ENCODE data around the gene PID1. TPM values are rescaled to one million over a fixed set of nuclear protein-coding genes. Genes with fewer than 3 reads are reported as not detected.
"Not testable (repeated sequence)": the region's sequence is repeated elsewhere in the genome, so short reads cannot be mapped to it uniquely, and the experiment has no call there.

PID1 gene
- total RNA-seq, 1 experiment from 2014 or later: 0.31 TPM

DNA sequence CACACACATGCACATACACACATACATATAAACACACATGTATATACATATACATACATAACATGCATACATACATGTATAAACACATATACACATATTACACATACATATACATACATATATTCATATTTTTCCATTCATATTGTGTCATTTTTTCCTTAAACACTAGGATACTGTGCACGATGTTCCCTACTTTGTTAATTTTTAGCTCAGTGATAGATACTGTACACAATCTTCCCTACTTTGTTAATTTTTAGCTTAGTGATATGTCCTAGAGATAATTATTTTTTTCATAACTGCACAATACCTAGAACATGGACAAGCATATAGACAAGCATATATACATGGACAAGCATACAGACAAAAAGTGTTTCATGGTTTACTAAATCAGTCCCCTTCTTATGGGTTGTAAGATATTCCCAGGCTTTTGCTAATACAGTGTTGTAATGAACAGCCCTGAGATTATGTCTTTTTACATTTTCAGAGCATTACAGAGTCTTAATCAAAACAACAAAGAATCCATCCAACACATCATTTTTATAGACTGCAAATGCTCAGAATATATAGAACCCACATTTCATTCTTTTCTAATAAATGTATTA, 75.6 kb downstream of the PID1 start:
- no peaks in the 10 kb centered on the region for H3K4me1 Mint-ChIP-seq (ENCODE audit: low read depth, unreplicated experiment)
- intact Hi-C loops (cut with micrococcal nuclease; ENCODE audit: unreplicated experiment): no loop called here
- no TSS peak for BruUV-seq (replicated peaks)
- H3K27me3 Mint-ChIP-seq (ENCODE audit: unreplicated experiment): no peaks in the 10 kb centered on the region
- H3K27ac Mint-ChIP-seq (ENCODE audit: unreplicated experiment): no peak overlapping the region
- DNase-seq: no peak
- H3K9me3 Mint-ChIP-seq (ENCODE audit: low read depth, unreplicated experiment): peaks cover 5% of the 10 kb centered on the region
- no peaks in the 10 kb centered on the region for H3K36me3 Mint-ChIP-seq (ENCODE audit: insufficient read depth, unreplicated experiment)
- TF ChIP-seq, protein P1, sequence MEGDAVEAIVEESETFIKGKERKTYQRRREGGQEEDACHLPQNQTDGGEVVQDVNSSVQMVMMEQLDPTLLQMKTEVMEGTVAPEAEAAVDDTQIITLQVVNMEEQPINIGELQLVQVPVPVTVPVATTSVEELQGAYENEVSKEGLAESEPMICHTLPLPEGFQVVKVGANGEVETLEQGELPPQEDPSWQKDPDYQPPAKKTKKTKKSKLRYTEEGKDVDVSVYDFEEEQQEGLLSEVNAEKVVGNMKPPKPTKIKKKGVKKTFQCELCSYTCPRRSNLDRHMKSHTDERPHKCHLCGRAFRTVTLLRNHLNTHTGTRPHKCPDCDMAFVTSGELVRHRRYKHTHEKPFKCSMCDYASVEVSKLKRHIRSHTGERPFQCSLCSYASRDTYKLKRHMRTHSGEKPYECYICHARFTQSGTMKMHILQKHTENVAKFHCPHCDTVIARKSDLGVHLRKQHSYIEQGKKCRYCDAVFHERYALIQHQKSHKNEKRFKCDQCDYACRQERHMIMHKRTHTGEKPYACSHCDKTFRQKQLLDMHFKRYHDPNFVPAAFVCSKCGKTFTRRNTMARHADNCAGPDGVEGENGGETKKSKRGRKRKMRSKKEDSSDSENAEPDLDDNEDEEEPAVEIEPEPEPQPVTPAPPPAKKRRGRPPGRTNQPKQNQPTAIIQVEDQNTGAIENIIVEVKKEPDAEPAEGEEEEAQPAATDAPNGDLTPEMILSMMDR (IDR thresholded peaks at IDR 0.05; ENCODE audit: unreplicated experiment): no peak
- CTCF ChIA-PET: no interaction called here
- H3K4me3 Mint-ChIP-seq (ENCODE audit: low read depth, unreplicated experiment): no peak overlapping the region

GRCh38 chr2:229193281-229193680, 77.8 kb downstream of the PID1 start:
- H3K27me3 Mint-ChIP-seq (ENCODE audit: unreplicated experiment): no peaks in the 10 kb centered on the region
- peaks cover under 1% of the 10 kb centered on the region for H3K9me3 Mint-ChIP-seq (ENCODE audit: low read depth, unreplicated experiment)
- no peak overlapping the region for H3K4me3 Mint-ChIP-seq (ENCODE audit: low read depth, unreplicated experiment)
- no peaks in the 10 kb centered on the region for H3K36me3 Mint-ChIP-seq (ENCODE audit: insufficient read depth, unreplicated experiment)
- H3K4me1 Mint-ChIP-seq (ENCODE audit: low read depth, unreplicated experiment): no peaks in the 10 kb centered on the region
- H3K27ac Mint-ChIP-seq (ENCODE audit: unreplicated experiment): no peak overlapping the region
- CTCF ChIA-PET: no interaction called here
- BruUV-seq (replicated peaks): no TSS peak
- DNase-seq: no peak
- intact Hi-C loops (cut with micrococcal nuclease; ENCODE audit: unreplicated experiment): no loop called here
- TF ChIP-seq, protein P1 (IDR thresholded peaks at IDR 0.05; ENCODE audit: unreplicated experiment): no peak

DNA sequence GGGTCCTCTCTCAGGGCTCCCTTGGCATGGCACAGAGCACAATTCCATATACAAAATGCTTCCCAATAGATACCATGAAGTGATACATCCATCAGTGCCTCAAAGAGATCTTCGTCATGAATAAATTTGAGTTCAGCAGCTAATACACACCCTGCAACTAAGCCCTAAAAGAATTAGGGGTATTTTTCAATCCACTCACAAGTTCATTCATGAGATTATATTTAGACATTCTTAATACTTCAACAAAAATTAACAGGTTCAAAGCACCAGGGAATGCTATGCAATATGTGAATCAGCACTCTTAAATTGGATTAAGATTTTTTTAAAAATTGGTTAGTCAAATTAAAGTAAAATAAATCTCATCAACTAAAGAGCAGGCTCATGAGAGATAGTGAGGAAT, 79.7 kb downstream of the PID1 start:
- TF ChIP-seq, protein P1 (IDR thresholded peaks at IDR 0.05; ENCODE audit: unreplicated experiment): no peak
- Mint-ChIP-seq H3K27me3 (ENCODE audit: unreplicated experiment) (no peaks in the 10 kb centered on the region), H3K36me3 (ENCODE audit: insufficient read depth, unreplicated experiment) (no peaks in the 10 kb centered on the region), H3K27ac (ENCODE audit: unreplicated experiment) (no peak overlapping the region), H3K4me1 (ENCODE audit: low read depth, unreplicated experiment) (no peaks in the 10 kb centered on the region), H3K9me3 (ENCODE audit: low read depth, unreplicated experiment) (peaks cover 10% of the 10 kb centered on the region), H3K4me3 (ENCODE audit: low read depth, unreplicated experiment) (no peak overlapping the region)
- no peak for DNase-seq
- intact Hi-C loops (cut with micrococcal nuclease; ENCODE audit: unreplicated experiment): no loop called here
- CTCF ChIA-PET: no interaction called here
- no TSS peak for BruUV-seq (replicated peaks)

- CTCF ChIA-PET; H3K4me1 Mint-ChIP-seq (ENCODE audit: low read depth, unreplicated experiment); DNase-seq; H3K27me3 Mint-ChIP-seq (ENCODE audit: unreplicated experiment); intact Hi-C loops (cut with micrococcal nuclease; ENCODE audit: unreplicated experiment); H3K27ac Mint-ChIP-seq (ENCODE audit: unreplicated experiment); BruUV-seq (replicated peaks); H3K36me3 Mint-ChIP-seq (ENCODE audit: insufficient read depth, unreplicated experiment); H3K4me3 Mint-ChIP-seq (ENCODE audit: low read depth, unreplicated experiment): not testable (repeated sequence)
- H3K9me3 Mint-ChIP-seq (ENCODE audit: low read depth, unreplicated experiment): peaks cover 16% of the 10 kb centered on the region
Observed at GRCh38 chr2:229187123-229187522, 84.0 kb downstream of the PID1 start.

DNA sequence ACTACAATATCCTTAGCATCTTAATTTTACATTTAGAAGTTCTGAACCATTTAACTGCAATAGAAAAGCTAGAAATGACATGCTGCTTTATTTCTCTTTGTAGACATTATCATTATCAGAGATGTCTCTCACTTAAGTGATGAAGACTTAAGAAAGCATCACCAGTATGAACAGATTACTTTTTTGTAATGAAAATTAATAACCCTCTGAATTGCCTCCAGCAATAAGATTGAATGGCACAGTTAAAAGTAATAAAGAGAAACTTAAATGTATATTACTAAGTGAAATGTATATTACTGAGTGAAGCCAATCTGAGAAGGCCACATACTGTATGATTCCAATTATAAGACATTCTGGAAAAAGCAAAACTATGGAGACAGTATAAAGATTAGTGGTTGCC, 89.4 kb downstream of the PID1 start:
- peaks cover 23% of the 10 kb centered on the region for H3K9me3 Mint-ChIP-seq (ENCODE audit: low read depth, unreplicated experiment)
- no peak overlapping the region for H3K4me3 Mint-ChIP-seq (ENCODE audit: low read depth, unreplicated experiment)
- H3K4me1 Mint-ChIP-seq (ENCODE audit: low read depth, unreplicated experiment): no peaks in the 10 kb centered on the region
- no peak overlapping the region for H3K27ac Mint-ChIP-seq (ENCODE audit: unreplicated experiment)
- TF ChIP-seq, protein P1 (IDR thresholded peaks at IDR 0.05; ENCODE audit: unreplicated experiment): no peak
- no peaks in the 10 kb centered on the region for H3K36me3 Mint-ChIP-seq (ENCODE audit: insufficient read depth, unreplicated experiment)
- no TSS peak for BruUV-seq (replicated peaks)
- no peaks in the 10 kb centered on the region for H3K27me3 Mint-ChIP-seq (ENCODE audit: unreplicated experiment)
- DNase-seq: no peak
- CTCF ChIA-PET: no interaction called here
- intact Hi-C loops (cut with micrococcal nuclease; ENCODE audit: unreplicated experiment): no loop called here

All from Calu3 (cell line).